ENCODE measurements around the gene ABCC4.
"Not testable (repeated sequence)": the region's sequence is repeated elsewhere in the genome, so short reads cannot be mapped to it uniquely, and the experiment has no call there.

ABCC4 gene

GRCh38 chr13:95226932-95227695 is 74.1 kb downstream of the ABCC4 start:
- DNase-seq = no peak

GRCh38 chr13:95226476-95226875 is 74.8 kb downstream of the ABCC4 start:
- DNase-seq = no peak

- no peak for DNase-seq
Observed at GRCh38 chr13:95226050-95226449, 75.2 kb downstream of the ABCC4 start.

- DNase-seq = no peak
Observed at GRCh38 chr13:95224064-95224463, 77.2 kb downstream of the ABCC4 start.

- no peak for DNase-seq
Observed at GRCh38 chr13:95222733-95223018, 78.6 kb downstream of the ABCC4 start.

GRCh38 chr13:95221971-95222732 is 79.1 kb downstream of the ABCC4 start:
- no peak for DNase-seq

GRCh38 chr13:95220611-95221010 is 80.6 kb downstream of the ABCC4 start:
- no peak for DNase-seq

- no peak for DNase-seq
Observed at GRCh38 chr13:95217920-95218830, 83.1 kb downstream of the ABCC4 start.

- DNase-seq = no peak
Observed at GRCh38 chr13:95216182-95216581, 85.1 kb downstream of the ABCC4 start.

GRCh38 chr13:95212983-95213850 is 88.0 kb downstream of the ABCC4 start:
- DNase-seq = no peak

- DNase-seq = no peak
Observed at GRCh38 chr13:95209109-95209508, 92.1 kb downstream of the ABCC4 start.

- DNase-seq = no peak
Observed at GRCh38 chr13:95207769-95208366, 93.4 kb downstream of the ABCC4 start.

GRCh38 chr13:95206116-95206515 is 95.1 kb downstream of the ABCC4 start:
- no peak for DNase-seq

- no peak for DNase-seq
Observed at GRCh38 chr13:95204231-95204765, 97.0 kb downstream of the ABCC4 start.

GRCh38 chr13:95201814-95202651 is 99.2 kb downstream of the ABCC4 start:
- no peak for DNase-seq

- DNase-seq = not testable (repeated sequence)
Observed at GRCh38 chr13:95200386-95200957, 100.8 kb downstream of the ABCC4 start.

- no peak for DNase-seq
Observed at GRCh38 chr13:95199896-95200295, 101.4 kb downstream of the ABCC4 start.

GRCh38 chr13:95198606-95199005 is 102.6 kb downstream of the ABCC4 start:
- not testable (repeated sequence) for DNase-seq

GRCh38 chr13:95197548-95197947 is 103.7 kb downstream of the ABCC4 start:
- no peak for DNase-seq

GRCh38 chr13:95195146-95195545 is 106.1 kb downstream of the ABCC4 start:
- no peak for DNase-seq
